HepG2 (cell line): ENCODE data around the gene RPGRIP1. TPM values are rescaled to one million over a fixed set of nuclear protein-coding genes. Genes with fewer than 3 reads are reported as not detected.

Source experiments
- FOXA3 ChIP-seq: IDR thresholded peaks from 2 replicates; pipeline ENCODE4 v1.6.1; 2016; ENCODE audit warnings: missing genetic modification reagents, missing compliant biosample characterization
- FOXK2 ChIP-seq: fragments of 450-650 bp; IDR thresholded peaks from 2 replicates; pipeline ENCODE4 v1.6.1; 2016
- HDAC1 ChIP-seq: sonication (generic); formaldehyde crosslinking; IDR thresholded peaks from 2 replicates; pipeline ENCODE4 v1.5.1; 2020; ENCODE audit warnings: mild to moderate bottlenecking, missing genetic modification reagents
- KDM1A ChIP-seq: IDR thresholded peaks from 2 replicates; pipeline ENCODE4 v1.6.1; 2016; ENCODE audit warnings: missing compliant biosample characterization
- RCOR2 ChIP-seq: IDR thresholded peaks from 2 replicates; pipeline ENCODE4 v1.6.1; 2016; ENCODE audit warnings: missing biosample characterization, missing genetic modification reagents
- SALL1 ChIP-seq: sonication (generic); formaldehyde crosslinking; IDR thresholded peaks from 2 replicates; pipeline ENCODE4 v1.8.0; 2022; ENCODE audit warnings: mild to moderate bottlenecking, missing genetic modification reagents
- YEATS4 ChIP-seq: sonication (generic); formaldehyde crosslinking; IDR thresholded peaks from 2 replicates; pipeline ENCODE4 v1.4.0; 2020; ENCODE audit warnings: missing genetic modification reagents, borderline replicate concordance
- ZMYM2 ChIP-seq: sonication (generic); formaldehyde crosslinking; IDR thresholded peaks from 2 replicates; pipeline ENCODE4 v1.8.0; 2022; ENCODE audit warnings: mild to moderate bottlenecking, missing genetic modification reagents
- ZNF121 ChIP-seq: sonication (generic); formaldehyde crosslinking; IDR thresholded peaks from 2 replicates; pipeline ENCODE4 v1.5.0; 2020; ENCODE audit warnings: mild to moderate bottlenecking, missing genetic modification reagents
- ZNF280D ChIP-seq: sonication (generic); formaldehyde crosslinking; IDR thresholded peaks from 2 replicates; pipeline ENCODE4 v1.5.1; 2020; ENCODE audit warnings: mild to moderate bottlenecking, missing genetic modification reagents
- ZNF460 ChIP-seq: sonication (generic); formaldehyde crosslinking; IDR thresholded peaks from 2 replicates; pipeline ENCODE4 v1.5.1; 2020; ENCODE audit warnings: missing genetic modification reagents, mild to moderate bottlenecking, borderline replicate concordance
- ZNF710 ChIP-seq: sonication (generic); formaldehyde crosslinking; IDR thresholded peaks from 2 replicates; pipeline ENCODE4 v1.5.0; 2020; ENCODE audit warnings: mild to moderate bottlenecking, missing genetic modification reagents, borderline replicate concordance
- polyA plus RNA-seq, 8 experiments: library from polyadenylated mRNA; depleted of rRNA in 3 of 8; stranded (reverse) in 7 of 8; unstranded in 1 of 8; fragments of >200 nt; fragmentation: Illumina TruSeq in 4 of 8; extraction: Trizol in 4 of 8; gene quantifications; 2 replicates each; pipeline versions ENCODE4 v1.2.1 to v1.2.3, GENCODE V29; 2011 to 2016; ENCODE audit warnings: low read depth in 4 of 8, missing spikeins in 1 of 8, mixed read lengths in 1 of 8; ENCODE audit not compliant: insufficient read depth in 1 of 8
- total RNA-seq, 5 experiments: library from RNA; depleted of rRNA; stranded (reverse); fragments of >200 nt; fragmentation: Illumina TruSeq; extraction: Trizol; gene quantifications; 2 replicates each; pipeline ENCODE4 v1.2.3, GENCODE V29; 2016; ENCODE audit warnings: low read depth in 1 of 5

Gene RPGRIP1
- total and polyA plus RNA-seq, 2 of the 13 experiments (the other 11 are each of a cell fraction or from before 2014, with no cell fraction given), result 0.13 to 1.1 TPM

- peak; percentile 45; the same call in 1 of the 2 replicates for TF ChIP-seq ZNF280D (CRISPR knock-in tag)
- TF ChIP-seq YEATS4 (CRISPR knock-in tag), result 0 out of 2 replicates have a peak, but pooled peaks have one; percentile 25
- TF ChIP-seq RCOR2 (CRISPR knock-in tag), result peak; percentile 59; the same call in 1 of the 2 replicates
- TF ChIP-seq ZNF460 (CRISPR knock-in tag), result peak; percentile 90
- peak; percentile 99 for TF ChIP-seq ZNF121 (CRISPR knock-in tag)
- TF ChIP-seq ZNF710, result 0 out of 2 replicates have a peak, but pooled peaks have one; percentile 17
- 0 out of 2 replicates have a peak, but pooled peaks have one; percentile 70 for TF ChIP-seq FOXK2
- TF ChIP-seq FOXA3, result 0 out of 2 replicates have a peak, but pooled peaks have one; percentile 5
- TF ChIP-seq SALL1 (CRISPR knock-in tag), result peak; percentile 73; the same call in 1 of the 2 replicates
- TF ChIP-seq KDM1A, result peak; percentile 8; the same call in 1 of the 2 replicates
- 0 out of 2 replicates have a peak, but pooled peaks have one; percentile 10 for TF ChIP-seq HDAC1 (CRISPR knock-in tag)
- peak; percentile 77; the same call in 1 of the 2 replicates for TF ChIP-seq ZMYM2 (CRISPR knock-in tag)
- TF ChIP-seq, all 625 proteins: peak for 21; not testable (repeated sequence) for 604
Observed at GRCh38 chr14:21302836-21303140, 22.9 kb downstream of the RPGRIP1 start (continued).
